Skeletal muscle satellite cell (primary cell): ENCODE data around the gene FIGNL2.

Experiments used
- H3K27me3 ChIP-seq: 2 replicates; pipeline ENCODE4 v1.7.0; 2013; ENCODE audit warnings: low read length; ENCODE audit not compliant: control insufficient read depth, insufficient read depth
- H3K36me3 ChIP-seq: 2 replicates; pipeline ENCODE4 v1.7.0; 2013; ENCODE audit warnings: mild to moderate bottlenecking, control low read depth, low read length; ENCODE audit not compliant: insufficient read depth
- H3K4me1 ChIP-seq: 2 replicates; pipeline ENCODE4 v1.7.0; 2013; ENCODE audit warnings: low read length; ENCODE audit not compliant: control insufficient read depth, insufficient read depth
- H3K4me2 ChIP-seq: 2 replicates; pipeline ENCODE4 v1.7.0; 2013; ENCODE audit warnings: mild to moderate bottlenecking, low read length
- H3K4me3 ChIP-seq: 2 replicates; pipeline ENCODE4 v1.7.0; 2013; ENCODE audit warnings: low read length
- H3K9ac ChIP-seq: 2 replicates; pipeline ENCODE4 v1.7.0; 2013; ENCODE audit warnings: mild to moderate bottlenecking, low read depth, low read length, moderate library complexity
- H3K9me3 ChIP-seq: replicated peaks from 2 replicates; pipeline ENCODE4 v1.7.0; 2013; ENCODE audit warnings: mild to moderate bottlenecking, control low read depth, low read length

Gene FIGNL2

DNA sequence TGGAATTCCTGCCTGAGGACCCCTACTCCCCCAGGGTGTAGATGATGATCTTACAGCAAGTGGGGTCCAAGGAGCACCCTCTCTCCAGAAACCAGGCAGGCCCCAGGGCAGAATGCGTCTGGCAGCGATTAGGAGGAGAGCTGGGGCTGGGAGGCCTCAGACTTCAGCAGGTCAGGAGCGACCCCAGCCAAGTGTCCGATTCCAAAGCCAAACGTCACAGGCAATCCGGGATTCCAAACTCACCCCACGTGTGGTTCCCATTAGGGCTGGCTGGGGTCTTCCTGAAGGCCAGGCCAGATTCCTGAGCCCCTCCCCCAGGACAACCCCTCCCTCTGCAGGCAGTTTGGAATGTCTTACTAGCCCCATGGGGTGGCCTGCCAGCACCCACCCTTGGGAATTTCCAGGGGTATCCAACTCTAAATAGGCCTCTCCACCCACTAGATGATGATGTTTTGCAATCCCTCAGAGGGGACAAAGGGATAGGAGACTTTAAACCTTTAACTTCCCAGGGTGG is 17.3 kb upstream of the FIGNL2 start:
- no peak overlapping the region for H3K9ac ChIP-seq
- no peak overlapping the region for H3K4me2 ChIP-seq
- peaks cover 53% of the 10 kb centered on the region for H3K27me3 ChIP-seq
- no peaks in the 10 kb centered on the region for H3K9me3 ChIP-seq
- no peaks in the 10 kb centered on the region for H3K36me3 ChIP-seq
- H3K4me3 ChIP-seq: no peak overlapping the region
- H3K4me1 ChIP-seq: peaks cover 19% of the 10 kb centered on the region

GRCh38 chr12:51864833-51865670 is 16.5 kb upstream of the FIGNL2 start:
- Histone ChIP-seq H3K4me1 (peaks cover 19% of the 10 kb centered on the region), H3K36me3 (no peaks in the 10 kb centered on the region), H3K9me3 (no peaks in the 10 kb centered on the region), H3K27me3 (peaks cover 45% of the 10 kb centered on the region), H3K4me2 (peak overlapping the region; percentile 93), H3K4me3 (peak overlapping the region; percentile 60), H3K9ac (no peak overlapping the region)

DNA sequence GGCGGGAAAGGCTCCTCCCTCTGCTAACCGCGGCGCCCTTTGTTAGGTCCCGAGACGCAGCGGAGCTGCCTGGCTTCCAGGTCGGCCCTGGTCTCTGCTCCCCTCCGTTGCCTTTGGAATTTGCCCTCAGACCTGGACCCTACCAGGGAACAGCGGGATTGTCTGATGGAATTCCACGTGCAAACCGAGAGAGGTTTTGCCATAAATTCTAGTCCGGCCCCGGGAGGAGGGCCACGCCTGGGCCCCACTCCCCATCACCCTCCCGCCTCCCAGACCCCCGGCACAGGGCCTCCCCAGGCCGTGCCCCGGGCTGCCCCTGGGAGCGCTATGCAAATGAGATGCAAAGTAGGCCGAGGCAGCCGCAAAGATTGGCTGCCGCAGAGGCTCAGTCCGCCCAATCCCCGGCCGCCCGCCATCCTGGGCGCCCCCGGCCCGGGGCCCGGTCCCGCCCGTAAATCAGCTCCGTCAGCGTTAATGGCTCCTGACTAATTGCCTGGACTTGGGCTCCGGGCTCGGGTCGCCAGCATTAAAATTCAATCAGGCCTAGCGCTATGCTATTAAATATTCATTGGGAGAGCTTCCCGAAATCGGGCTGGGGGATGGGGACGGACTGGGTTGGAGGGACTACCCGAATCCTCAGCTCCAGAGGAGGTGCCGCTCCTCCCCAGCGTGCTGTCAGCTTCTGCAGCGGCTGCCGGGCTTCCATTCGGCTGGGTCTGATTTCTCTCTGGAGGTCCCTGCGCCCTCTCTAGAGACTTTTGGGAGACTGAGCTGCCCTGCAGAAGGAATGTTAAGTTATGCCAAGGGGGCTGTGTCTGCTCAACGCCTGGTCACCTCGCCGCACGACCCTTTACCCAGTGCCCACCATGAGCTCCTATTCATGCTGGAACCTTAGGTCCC is 15.7 kb upstream of the FIGNL2 start:
- no peaks in the 10 kb centered on the region for H3K9me3 ChIP-seq
- peak overlapping the region; percentile 60 for H3K4me3 ChIP-seq
- H3K4me1 ChIP-seq: peaks cover 18% of the 10 kb centered on the region
- peak overlapping the region; percentile 40 for H3K9ac ChIP-seq
- no peaks in the 10 kb centered on the region for H3K36me3 ChIP-seq
- H3K4me2 ChIP-seq: peak overlapping the region; percentile 93
- H3K27me3 ChIP-seq: peaks cover 37% of the 10 kb centered on the region

GRCh38 chr12:51863363-51863932 is 14.9 kb upstream of the FIGNL2 start:
- H3K9ac ChIP-seq: no peak overlapping the region
- peaks cover 12% of the 10 kb centered on the region for H3K4me1 ChIP-seq
- no peaks in the 10 kb centered on the region for H3K36me3 ChIP-seq
- H3K4me2 ChIP-seq: peak overlapping the region; percentile 93
- peaks cover 30% of the 10 kb centered on the region for H3K27me3 ChIP-seq
- H3K4me3 ChIP-seq: peak overlapping the region; percentile 60
- H3K9me3 ChIP-seq: no peaks in the 10 kb centered on the region

DNA sequence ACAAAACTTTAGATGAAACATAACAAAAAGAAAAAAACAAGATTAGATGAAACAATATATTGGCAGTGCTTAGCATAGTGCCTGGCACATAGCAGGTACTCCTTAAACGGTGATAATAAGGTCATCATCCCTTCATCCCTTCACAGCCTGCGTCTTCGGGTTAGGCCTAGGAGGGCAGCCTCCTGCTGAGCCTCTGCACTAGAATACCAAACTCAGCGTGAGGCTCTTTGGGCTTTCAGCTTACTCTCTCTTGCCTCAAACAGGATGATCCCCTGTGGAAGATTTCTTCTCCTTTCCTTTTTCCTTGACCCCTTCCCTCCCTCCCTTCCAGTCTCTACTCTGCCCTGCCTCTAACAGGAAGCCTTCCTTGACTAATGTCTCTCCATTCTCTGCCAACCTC is 14.4 kb upstream of the FIGNL2 start:
- Histone ChIP-seq H3K4me2 (no peak overlapping the region), H3K9ac (no peak overlapping the region), H3K4me3 (no peak overlapping the region), H3K4me1 (peaks cover 12% of the 10 kb centered on the region), H3K36me3 (no peaks in the 10 kb centered on the region), H3K27me3 (peaks cover 25% of the 10 kb centered on the region), H3K9me3 (no peaks in the 10 kb centered on the region)

DNA sequence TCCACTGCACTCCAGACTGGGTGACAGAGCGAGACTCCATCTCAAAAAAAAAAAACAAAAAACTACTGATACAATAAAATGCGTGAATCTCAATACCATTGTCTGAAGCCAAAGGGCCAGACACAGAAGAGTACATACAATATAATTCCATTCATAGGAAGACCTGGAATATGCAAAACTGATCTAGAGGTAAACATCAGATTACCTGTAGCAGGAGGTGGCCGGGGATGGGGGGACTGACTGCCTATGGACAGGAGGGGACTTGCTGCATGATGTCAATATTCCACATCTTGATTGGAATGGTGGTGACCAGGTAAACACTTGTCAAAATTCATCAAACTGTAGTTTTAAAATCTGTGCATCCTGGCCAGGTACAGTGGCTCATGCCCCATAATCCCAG is 12.5 kb upstream of the FIGNL2 start:
- H3K27me3 ChIP-seq: peaks cover 36% of the 10 kb centered on the region
- no peaks in the 10 kb centered on the region for H3K9me3 ChIP-seq
- no peak overlapping the region for H3K4me3 ChIP-seq
- H3K4me1 ChIP-seq: peaks cover 12% of the 10 kb centered on the region
- no peak overlapping the region for H3K4me2 ChIP-seq
- H3K9ac ChIP-seq: no peak overlapping the region
- no peaks in the 10 kb centered on the region for H3K36me3 ChIP-seq

GRCh38 chr12:51855586-51856428 is 7.3 kb upstream of the FIGNL2 start:
- Histone ChIP-seq H3K9ac (no peak overlapping the region), H3K9me3 (no peaks in the 10 kb centered on the region), H3K4me2 (peak overlapping the region; percentile 69), H3K27me3 (peaks cover 37% of the 10 kb centered on the region), H3K4me3 (peak overlapping the region; percentile 62), H3K4me1 (no peaks in the 10 kb centered on the region), H3K36me3 (no peaks in the 10 kb centered on the region)

DNA sequence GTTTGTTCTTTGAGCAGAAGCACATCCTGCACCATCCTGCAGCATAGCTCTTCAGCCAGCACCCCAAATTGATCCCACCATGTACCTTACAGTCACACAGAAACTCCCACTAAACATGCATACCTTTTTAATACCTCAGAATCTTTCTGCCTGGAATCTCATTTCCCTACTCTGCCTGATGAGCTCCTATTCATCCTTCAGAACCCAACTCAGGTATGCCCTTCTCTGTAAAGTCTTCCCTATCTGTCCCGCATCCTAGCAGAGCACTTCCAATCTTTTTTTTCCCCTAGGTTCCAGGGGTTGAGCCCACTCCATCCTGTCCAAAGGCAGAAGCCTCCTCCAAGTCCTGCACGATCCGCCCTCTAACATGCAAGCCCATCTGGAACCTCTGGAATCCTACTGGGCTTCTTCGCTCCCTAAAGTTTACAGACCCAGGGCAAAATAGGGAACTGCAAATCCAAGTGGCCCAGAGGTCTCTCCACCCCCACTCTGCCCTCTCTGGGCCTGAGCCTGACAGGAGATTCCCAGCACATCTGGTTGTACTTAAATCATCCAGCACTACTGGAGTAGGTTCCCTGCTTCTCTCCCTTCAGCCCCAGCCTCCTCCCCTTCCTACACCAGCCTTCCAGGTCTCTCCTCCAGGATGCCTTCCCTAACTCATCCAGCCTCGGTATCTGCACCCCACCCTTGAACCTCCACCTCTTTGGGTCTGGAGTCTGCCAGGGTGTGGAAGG is 4.1 kb upstream of the FIGNL2 start:
- Histone ChIP-seq H3K36me3 (no peaks in the 10 kb centered on the region), H3K27me3 (peaks cover 60% of the 10 kb centered on the region)

GRCh38 chr12:51851413-51852124 is 3.1 kb upstream of the FIGNL2 start:
- Histone ChIP-seq H3K9me3 (no peaks in the 10 kb centered on the region), H3K27me3 (peaks cover 63% of the 10 kb centered on the region), H3K9ac (no peak overlapping the region), H3K4me2 (no peak overlapping the region), H3K4me1 (peaks cover 13% of the 10 kb centered on the region), H3K36me3 (no peaks in the 10 kb centered on the region), H3K4me3 (no peak overlapping the region)

More for the DNA sequence above, 4.1 kb upstream of the FIGNL2 start:
- Histone ChIP-seq H3K9ac (no peak overlapping the region), H3K4me3 (no peak overlapping the region), H3K9me3 (no peaks in the 10 kb centered on the region), H3K4me2 (no peak overlapping the region), H3K4me1 (peaks cover 6% of the 10 kb centered on the region)

GRCh38 chr12:51850965-51851299 is 2.4 kb upstream of the FIGNL2 start:
- no peaks in the 10 kb centered on the region for H3K9me3 ChIP-seq
- H3K4me3 ChIP-seq: no peak overlapping the region
- H3K36me3 ChIP-seq: no peaks in the 10 kb centered on the region
- no peak overlapping the region for H3K9ac ChIP-seq
- H3K4me2 ChIP-seq: no peak overlapping the region
- peaks cover 63% of the 10 kb centered on the region for H3K27me3 ChIP-seq
- peaks cover 14% of the 10 kb centered on the region for H3K4me1 ChIP-seq
